Activated CD4-positive, alpha-beta T cell treated with anti-CD3 and anti-CD28 coated beads, Interleukin-2, amount 50 U/mL, for 1 hour (primary cell): ENCODE results near the gene C1QTNF8.
"Not testable (repeated sequence)": the region's sequence is repeated elsewhere in the genome, so short reads cannot be mapped to it uniquely, and the experiment has no call there.

ENCODE experiments used
- DNase-seq: peaks from one replicate; pipeline ENCODE4 v3.0.0-alpha.2; 2020

The C1QTNF8 gene

GRCh38 chr16:1107141-1107540 is 11.1 kb upstream of the C1QTNF8 start:
- DNase-seq = no peak

- no peak for DNase-seq
Measured at GRCh38 chr16:1106659-1107058, 10.6 kb upstream of the C1QTNF8 start.

- DNase-seq = peak; percentile 39
Measured at GRCh38 chr16:1105888-1106620, 10.0 kb upstream of the C1QTNF8 start.

GRCh38 chr16:1103636-1103980 is 7.6 kb upstream of the C1QTNF8 start:
- DNase-seq = no peak

- peak; percentile 71 for DNase-seq
Measured at GRCh38 chr16:1102921-1103635, 7.0 kb upstream of the C1QTNF8 start.

- no peak for DNase-seq
Measured at GRCh38 chr16:1102333-1102700, 6.3 kb upstream of the C1QTNF8 start.

- DNase-seq = no peak
Measured at GRCh38 chr16:1101573-1102332, 5.7 kb upstream of the C1QTNF8 start.

GRCh38 chr16:1101133-1101532 is 5.1 kb upstream of the C1QTNF8 start:
- DNase-seq = no peak

- no peak for DNase-seq
Measured at GRCh38 chr16:1100084-1100800, 4.2 kb upstream of the C1QTNF8 start.

- no peak for DNase-seq
Measured at GRCh38 chr16:1099189-1100083, 3.4 kb upstream of the C1QTNF8 start.

GRCh38 chr16:1098266-1098991 is 2.4 kb upstream of the C1QTNF8 start:
- no peak for DNase-seq

- no peak for DNase-seq
Measured at GRCh38 chr16:1097800-1098199, 1.8 kb upstream of the C1QTNF8 start.

- DNase-seq = no peak
Measured at GRCh38 chr16:1097156-1097555, 1.1 kb upstream of the C1QTNF8 start.

GRCh38 chr16:1095450-1096168 is 435 bp downstream of the C1QTNF8 start:
- DNase-seq = no peak

GRCh38 chr16:1094601-1095449 is 1.2 kb downstream of the C1QTNF8 start:
- DNase-seq = no peak

- no peak for DNase-seq
Measured at GRCh38 chr16:1094124-1094479, 1.9 kb downstream of the C1QTNF8 start.

- DNase-seq = no peak
Measured at GRCh38 chr16:1093284-1094123, 2.5 kb downstream of the C1QTNF8 start.

- DNase-seq = not testable (repeated sequence)
Measured at GRCh38 chr16:1092685-1093283, 3.3 kb downstream of the C1QTNF8 start.
